NB4 (cell line): ENCODE results near the gene SIAH2.

Experiments
- MYC ChIP-seq: IDR thresholded peaks from 2 replicates; pipeline ENCODE4 v1.6.1; 2011; ENCODE audit warnings: low read depth, low read length
- POLR2A ChIP-seq: IDR thresholded peaks from 2 replicates; pipeline ENCODE4 v1.6.1; 2011; ENCODE audit warnings: mild to moderate bottlenecking; ENCODE audit not compliant: insufficient read length; ENCODE audit errors: extremely low read depth
- TF ChIP-seq, protein P1 (sequence below): IDR thresholded peaks from one replicate; pipeline ENCODE4 v1.5.1; 2012; ENCODE audit warnings: low read depth, low read length

DNA sequence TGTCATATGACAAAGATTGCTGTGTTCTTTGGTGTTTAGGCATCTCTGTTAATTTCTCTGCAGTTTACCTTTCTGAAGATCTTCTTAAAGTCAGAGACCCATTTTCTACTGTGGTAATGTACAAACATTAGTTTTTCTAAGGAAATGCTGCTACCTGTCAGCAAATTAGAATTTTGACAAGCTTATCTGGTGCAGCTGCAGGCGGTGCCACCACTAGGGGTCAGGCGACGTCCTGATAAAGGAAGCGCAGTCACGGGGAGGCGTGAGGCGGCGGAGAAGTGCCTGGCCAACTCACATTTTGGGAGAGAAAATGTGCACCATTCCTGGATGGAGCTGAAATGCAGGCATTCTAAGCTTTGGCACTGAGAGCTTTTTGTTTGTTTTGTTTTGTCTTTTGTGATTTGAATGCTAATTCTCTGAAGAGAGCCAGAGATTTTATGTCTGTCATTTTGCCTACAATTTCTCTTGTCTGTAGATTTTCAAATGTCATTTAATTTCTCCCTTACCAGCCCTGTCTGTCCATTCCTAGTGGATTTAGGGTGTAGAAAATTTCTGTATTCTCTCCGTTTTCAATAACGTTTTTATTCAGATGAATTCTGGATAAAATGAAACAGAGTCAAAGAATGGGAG, 24.9 kb upstream of the SIAH2 start:
- TF ChIP-seq, protein P1, sequence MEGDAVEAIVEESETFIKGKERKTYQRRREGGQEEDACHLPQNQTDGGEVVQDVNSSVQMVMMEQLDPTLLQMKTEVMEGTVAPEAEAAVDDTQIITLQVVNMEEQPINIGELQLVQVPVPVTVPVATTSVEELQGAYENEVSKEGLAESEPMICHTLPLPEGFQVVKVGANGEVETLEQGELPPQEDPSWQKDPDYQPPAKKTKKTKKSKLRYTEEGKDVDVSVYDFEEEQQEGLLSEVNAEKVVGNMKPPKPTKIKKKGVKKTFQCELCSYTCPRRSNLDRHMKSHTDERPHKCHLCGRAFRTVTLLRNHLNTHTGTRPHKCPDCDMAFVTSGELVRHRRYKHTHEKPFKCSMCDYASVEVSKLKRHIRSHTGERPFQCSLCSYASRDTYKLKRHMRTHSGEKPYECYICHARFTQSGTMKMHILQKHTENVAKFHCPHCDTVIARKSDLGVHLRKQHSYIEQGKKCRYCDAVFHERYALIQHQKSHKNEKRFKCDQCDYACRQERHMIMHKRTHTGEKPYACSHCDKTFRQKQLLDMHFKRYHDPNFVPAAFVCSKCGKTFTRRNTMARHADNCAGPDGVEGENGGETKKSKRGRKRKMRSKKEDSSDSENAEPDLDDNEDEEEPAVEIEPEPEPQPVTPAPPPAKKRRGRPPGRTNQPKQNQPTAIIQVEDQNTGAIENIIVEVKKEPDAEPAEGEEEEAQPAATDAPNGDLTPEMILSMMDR, result peak; percentile 83
- TF ChIP-seq POLR2A, result no peak
- TF ChIP-seq MYC, result no peak
